GM18907 (cell line): ENCODE data around the gene CEP55.
A peak's percentile ranks its signal among the peaks of the same experiment; 100 is the strongest.
"Not testable (repeated sequence)": the region's sequence is repeated elsewhere in the genome, so short reads cannot be mapped to it uniquely, and the experiment has no call there.

Experiments used
- ATAC-seq: cut with Tn5 transposase; IDR thresholded peaks from one replicate; pipeline ENCODE4 v1.9.1; 2021; ENCODE audit warnings: mild to moderate bottlenecking, moderate library complexity; ENCODE audit not compliant: unreplicated experiment

CEP55 gene

GRCh38 chr10:93496322-93497041 is at the start of gene CEP55:
Gene CEP55, plus strand, starts transcription at chr10:93496612. Its CDS starts 3,440 bp downstream, at chr10:93500052.
- ATAC-seq = peak; percentile 99

- no peak for ATAC-seq
Observed at GRCh38 chr10:93447019-93447418, 49.4 kb upstream of the CEP55 start.

GRCh38 chr10:93447970-93448369 is 48.4 kb upstream of the CEP55 start:
- no peak for ATAC-seq

- ATAC-seq = no peak
Observed at GRCh38 chr10:93451244-93451947, 45.0 kb upstream of the CEP55 start.

GRCh38 chr10:93452143-93452542 is 44.3 kb upstream of the CEP55 start:
- ATAC-seq = no peak

- ATAC-seq = no peak
Observed at GRCh38 chr10:93454146-93454545, 42.3 kb upstream of the CEP55 start.

- ATAC-seq = no peak
Observed at GRCh38 chr10:93454736-93455135, 41.7 kb upstream of the CEP55 start.

GRCh38 chr10:93456480-93456879 is 39.9 kb upstream of the CEP55 start:
- ATAC-seq = no peak

- no peak for ATAC-seq
Observed at GRCh38 chr10:93457511-93457910, 38.9 kb upstream of the CEP55 start.

- no peak for ATAC-seq
Observed at GRCh38 chr10:93458821-93459257, 37.6 kb upstream of the CEP55 start.

GRCh38 chr10:93459466-93459865 is 36.9 kb upstream of the CEP55 start:
- no peak for ATAC-seq

- ATAC-seq = no peak
Observed at GRCh38 chr10:93461109-93461806, 35.2 kb upstream of the CEP55 start.

- no peak for ATAC-seq
Observed at GRCh38 chr10:93461807-93462178, 34.6 kb upstream of the CEP55 start.

- ATAC-seq = no peak
Observed at GRCh38 chr10:93462371-93462770, 34.0 kb upstream of the CEP55 start.

GRCh38 chr10:93462881-93463280 is 33.5 kb upstream of the CEP55 start:
- no peak for ATAC-seq

GRCh38 chr10:93463723-93464476 is 32.5 kb upstream of the CEP55 start:
- ATAC-seq = no peak

- ATAC-seq = no peak
Observed at GRCh38 chr10:93464776-93465388, 31.5 kb upstream of the CEP55 start.

GRCh38 chr10:93465806-93466675 is 30.4 kb upstream of the CEP55 start:
- ATAC-seq = no peak

- not testable (repeated sequence) for ATAC-seq
Observed at GRCh38 chr10:93467635-93468034, 28.8 kb upstream of the CEP55 start.
